Fibroblast of the aortic adventitia (primary cell): Measurements from ENCODE around the gene ATP8A1. TPM values are rescaled to one million over a fixed set of nuclear protein-coding genes. Genes with fewer than 3 reads are reported as not detected.

ENCODE experiments used
- DNase-seq: peaks from one replicate; pipeline ENCODE4 v3.0.0-alpha.2; 2010; ENCODE audit warnings: low read depth
- H3K4me3 ChIP-seq: 2 replicates; pipeline ENCODE4 v1.5.1; 2011; ENCODE audit warnings: low read depth, mild to moderate bottlenecking, control low read depth, low read length, moderate library complexity
- total RNA-seq: library from RNA; depleted of rRNA; stranded (reverse); fragments of >200 nt; gene quantifications from 2 replicates; pipeline ENCODE4 v1.2.3, GENCODE V29; 2012; ENCODE audit warnings: low replicate concordance
- TF ChIP-seq, protein P1 (sequence below): IDR thresholded peaks from 2 replicates; pipeline ENCODE4 v1.5.1; 2011; ENCODE audit warnings: mild to moderate bottlenecking, low read length, control low read depth, inconsistent platforms; ENCODE audit not compliant: insufficient read depth

The ATP8A1 gene
- total RNA-seq, 1 donor = 7.5 TPM

DNA sequence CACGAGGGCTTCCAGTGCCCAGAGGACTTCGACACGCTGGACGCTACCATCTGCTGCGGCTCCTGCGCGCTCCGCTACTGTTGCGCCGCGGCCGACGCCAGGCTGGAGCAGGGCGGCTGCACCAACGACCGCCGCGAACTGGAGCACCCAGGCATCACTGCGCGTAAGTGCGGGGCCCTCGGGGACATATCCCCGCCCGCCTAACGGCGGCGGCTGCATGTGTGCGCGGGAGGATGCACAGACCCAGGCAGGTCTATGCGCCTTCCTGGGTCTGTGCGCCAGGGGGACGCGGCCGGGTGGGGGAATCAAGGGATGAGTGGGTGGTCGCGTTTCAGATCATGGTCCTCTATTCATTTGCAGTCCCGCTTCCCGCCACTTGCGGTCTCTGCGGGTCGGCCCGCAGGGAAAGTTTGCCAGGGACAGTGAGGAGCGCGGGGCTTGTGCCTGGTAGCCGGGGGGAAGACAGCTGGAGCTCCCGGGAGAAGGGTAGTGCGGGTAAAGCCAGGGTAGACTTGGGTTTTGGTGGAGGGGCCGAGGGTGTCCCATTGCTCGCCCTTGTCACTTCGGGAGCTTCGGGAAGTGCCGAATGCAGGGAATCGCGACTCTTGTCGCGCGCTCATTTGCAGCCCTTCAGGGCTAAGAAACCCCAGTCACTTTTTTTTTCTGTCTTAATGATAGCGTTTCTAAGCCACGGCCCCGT lies 258.6 kb downstream of the ATP8A1 start:
- H3K4me3 ChIP-seq = peak overlapping the region; percentile 64
- peak; percentile 41 for DNase-seq
- TF ChIP-seq, protein P1, sequence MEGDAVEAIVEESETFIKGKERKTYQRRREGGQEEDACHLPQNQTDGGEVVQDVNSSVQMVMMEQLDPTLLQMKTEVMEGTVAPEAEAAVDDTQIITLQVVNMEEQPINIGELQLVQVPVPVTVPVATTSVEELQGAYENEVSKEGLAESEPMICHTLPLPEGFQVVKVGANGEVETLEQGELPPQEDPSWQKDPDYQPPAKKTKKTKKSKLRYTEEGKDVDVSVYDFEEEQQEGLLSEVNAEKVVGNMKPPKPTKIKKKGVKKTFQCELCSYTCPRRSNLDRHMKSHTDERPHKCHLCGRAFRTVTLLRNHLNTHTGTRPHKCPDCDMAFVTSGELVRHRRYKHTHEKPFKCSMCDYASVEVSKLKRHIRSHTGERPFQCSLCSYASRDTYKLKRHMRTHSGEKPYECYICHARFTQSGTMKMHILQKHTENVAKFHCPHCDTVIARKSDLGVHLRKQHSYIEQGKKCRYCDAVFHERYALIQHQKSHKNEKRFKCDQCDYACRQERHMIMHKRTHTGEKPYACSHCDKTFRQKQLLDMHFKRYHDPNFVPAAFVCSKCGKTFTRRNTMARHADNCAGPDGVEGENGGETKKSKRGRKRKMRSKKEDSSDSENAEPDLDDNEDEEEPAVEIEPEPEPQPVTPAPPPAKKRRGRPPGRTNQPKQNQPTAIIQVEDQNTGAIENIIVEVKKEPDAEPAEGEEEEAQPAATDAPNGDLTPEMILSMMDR = peak; percentile 27

DNA sequence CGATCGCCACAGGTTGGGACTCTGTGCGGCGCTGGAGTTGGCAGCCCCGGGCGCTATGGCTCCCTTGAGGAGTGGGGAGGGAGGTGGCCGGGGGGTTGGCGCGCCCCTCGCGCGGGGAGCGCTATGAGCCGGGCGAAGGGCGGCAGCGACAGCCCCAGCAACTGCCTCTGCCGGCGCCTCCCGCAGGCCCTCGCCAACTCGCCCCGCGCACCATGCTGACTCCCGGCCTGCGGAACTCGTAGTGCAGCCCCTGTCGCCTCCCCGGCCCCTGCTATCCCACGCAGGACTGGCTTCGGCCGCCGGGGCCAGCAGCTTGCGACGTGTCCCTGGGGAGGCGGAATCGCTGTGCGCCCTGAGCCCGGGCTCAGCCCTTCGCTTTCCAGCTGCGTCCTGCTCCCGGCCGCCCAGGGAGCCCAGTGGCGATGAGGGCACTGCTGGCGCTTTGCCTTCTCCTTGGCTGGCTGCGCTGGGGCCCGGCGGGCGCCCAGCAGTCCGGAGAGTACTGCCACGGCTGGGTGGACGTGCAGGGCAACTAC lies 259.2 kb downstream of the ATP8A1 start:
- no peak for DNase-seq
- H3K4me3 ChIP-seq = peak overlapping the region; percentile 64
- TF ChIP-seq, protein P1 = no peak

DNA sequence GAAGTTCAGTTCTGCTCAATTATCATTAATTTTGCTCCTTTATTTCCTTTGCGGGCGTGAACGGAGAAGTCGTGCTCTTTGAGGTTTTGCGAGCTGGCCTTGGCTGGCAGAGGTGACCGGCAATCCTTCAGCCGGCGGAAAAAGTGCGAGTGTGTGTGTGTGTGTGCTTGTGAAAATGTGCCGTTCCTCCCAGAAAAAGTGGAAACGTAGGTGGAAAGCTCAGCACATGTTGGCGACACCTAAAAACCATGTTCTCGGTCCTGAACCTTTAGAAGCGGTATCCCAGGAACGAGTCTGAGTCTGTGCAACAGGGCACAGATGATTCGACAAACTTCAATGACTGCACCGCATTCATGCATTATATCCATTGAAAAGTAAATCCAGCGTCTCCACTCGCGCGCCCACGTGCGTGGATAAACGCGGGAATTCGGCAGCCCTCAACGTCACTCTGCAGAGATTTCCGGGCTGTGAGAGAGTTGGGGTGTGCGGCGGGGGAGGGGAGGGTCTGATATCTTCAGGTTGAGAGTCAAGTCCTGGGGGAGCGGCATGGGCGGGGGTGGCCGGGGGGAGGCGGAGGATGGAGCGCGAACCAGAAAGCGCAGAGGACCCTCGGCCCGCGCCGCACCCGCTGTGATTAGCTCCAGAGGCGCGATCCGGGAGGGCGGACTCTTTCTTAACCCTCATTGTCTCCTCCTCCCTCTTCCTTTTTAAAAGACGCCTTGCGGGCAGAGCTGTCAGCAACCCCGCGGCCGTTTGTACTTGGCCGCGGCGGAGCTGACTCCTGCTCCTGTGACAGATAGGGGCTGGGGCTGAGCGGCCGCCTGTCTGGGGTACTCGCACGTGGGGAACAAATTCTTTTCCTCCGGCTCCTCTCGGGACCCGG lies 259.9 kb downstream of the ATP8A1 start, which contains the start of gene SHISA3:
SHISA3 (plus strand) TSS at position 737 of the 883 bp plus-strand sequence. CDS start 569 bp downstream, outside the sequence.
- TF ChIP-seq, protein P1 = no peak
- no peak for DNase-seq
- peak within 1 kb of the TSS; percentile 64 for H3K4me3 ChIP-seq

DNA sequence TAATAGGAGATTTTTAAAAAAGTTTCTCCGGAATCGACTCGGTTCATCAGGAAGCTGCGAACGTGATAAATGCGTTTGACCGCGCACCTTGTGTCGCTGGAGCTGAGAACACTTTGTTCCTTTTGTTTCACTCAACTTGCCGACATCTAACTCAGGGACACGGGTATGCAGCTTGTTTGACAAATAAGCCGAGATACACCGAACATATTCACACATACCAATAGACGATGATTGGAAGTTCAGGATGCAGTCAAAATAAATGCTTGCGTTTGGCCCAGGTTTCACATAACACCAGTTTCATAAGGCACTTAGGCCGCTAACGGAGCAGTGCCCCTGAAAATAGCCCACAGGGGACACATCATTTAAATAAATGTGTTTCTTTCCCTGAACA lies 260.5 kb downstream of the ATP8A1 start:
- no peak for DNase-seq
- H3K4me3 ChIP-seq = no peak overlapping the region
- TF ChIP-seq, protein P1 = no peak

DNA sequence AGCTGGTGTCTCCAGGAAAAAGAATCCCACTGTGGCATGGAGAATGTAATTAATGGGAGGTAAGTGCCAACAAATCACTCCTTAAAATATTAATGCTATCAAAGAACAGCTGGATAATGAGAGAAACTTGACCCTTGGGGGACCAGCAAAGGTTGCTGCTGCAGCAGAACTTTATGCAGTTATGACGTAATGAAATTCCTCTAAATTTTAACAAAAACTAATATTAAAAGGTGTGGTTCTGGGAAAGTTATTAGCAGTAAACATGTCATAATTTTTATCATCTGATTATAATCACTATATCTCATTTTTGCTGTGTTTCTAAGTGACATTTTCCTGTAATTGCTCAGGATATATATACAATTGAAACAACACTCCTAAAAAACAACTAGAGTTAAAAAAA lies 261.3 kb downstream of the ATP8A1 start:
- H3K4me3 ChIP-seq = no peak overlapping the region
- TF ChIP-seq, protein P1 = no peak

DNA sequence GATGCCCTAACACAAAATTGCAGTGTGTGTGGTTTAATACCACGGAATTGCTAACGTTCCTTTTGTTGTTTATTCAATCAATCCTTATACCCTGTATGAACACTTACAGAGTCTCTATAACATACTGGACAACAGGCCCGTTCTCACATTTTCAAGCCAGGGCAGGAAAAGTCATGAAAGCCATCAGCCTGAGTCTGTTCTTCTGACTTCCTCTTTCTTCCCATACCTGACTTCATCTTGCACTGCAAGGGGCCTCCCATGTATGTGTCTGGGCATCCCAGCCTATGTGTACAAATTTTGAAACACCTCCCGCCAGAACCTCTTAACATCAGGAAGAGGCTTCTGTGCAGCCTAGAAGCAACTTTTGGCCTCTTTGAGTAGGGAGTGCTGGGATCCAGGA lies 264.5 kb downstream of the ATP8A1 start:
- H3K4me3 ChIP-seq = no peak overlapping the region
- DNase-seq = no peak
- TF ChIP-seq, protein P1 = no peak

More for the DNA sequence above, 261.3 kb downstream of the ATP8A1 start:
- no peak for DNase-seq
